HCT116 (cell line): ENCODE measurements around the gene ERC2. TPM values are rescaled to one million over a fixed set of nuclear protein-coding genes. Genes with fewer than 3 reads are reported as not detected.

Experiments
- ATAC-seq: fragments of 200-7000 bp; cut with Tn5 transposase; 2 replicates; pipeline ENCODE4 v1.9.1; 2020; ENCODE audit warnings: mild to moderate bottlenecking, moderate library complexity
- BruUV-seq: library from RNA; stranded (reverse); fragments of 400-500 nt; replicated peaks from 2 replicates; lab custom pipeline; 2021; lab: Mats Ljungman, UMichigan
- CTCF ChIA-PET: fragments of 300-600 bp; sonication (Branson Sonifier 250); formaldehyde crosslinking; loops from one replicate; lab custom pipeline; 2021; ENCODE audit warnings: antibody characterized with exemption; lab: Charles Lee
- POLR2A ChIA-PET: fragments of 300-600, 350-600 bp; sonication (Branson Sonifier 250); formaldehyde crosslinking; loops from one replicate; lab custom pipeline; 2021; ENCODE audit warnings: antibody characterized with exemption; lab: Charles Lee
- RAD21 ChIA-PET, 2 experiments: fragments of 300-600 bp; sonication (Branson Sonifier 250); formaldehyde crosslinking; loops; one replicate each; lab custom pipeline; 2023; ENCODE audit warnings: low total read pairs in 2 of 2; ENCODE audit not compliant: uncharacterized antibody in 2 of 2, unreplicated experiment in 2 of 2, low non-redundant PET in 1 of 2; lab: Charles Lee
- DNase-seq: peaks from one replicate; pipeline ENCODE4 v3.0.0-alpha.2; 2010; ENCODE audit warnings: low read depth, low spot score
- H2AFZ ChIP-seq: fragments of 200-600 bp; shearing (Covaris generic), sonication (generic); 2 replicates; pipeline ENCODE4 v1.6.1; 2017; ENCODE audit warnings: low read depth, mixed run types, mixed read lengths, antibody characterized with exemption, low read length; ENCODE audit not compliant: poor library complexity, severe bottlenecking
- H3K27ac ChIP-seq: 2 replicates; pipeline ENCODE4 v1.5.1; 2012; ENCODE audit warnings: low read depth, low read length
- H3K27me3 ChIP-seq: fragments of 200-600 bp; sonication (generic); 2 replicates; pipeline ENCODE4 v1.6.1; 2016; ENCODE audit warnings: mixed run types, low read length, mixed read lengths; ENCODE audit not compliant: insufficient read depth
- H3K36me3 ChIP-seq, 2 experiments: fragments of 200-500 bp in 1 of 2; fragments of 200-600 bp in 1 of 2; sonication (Bioruptor generic) in 1 of 2; sonication (generic) in 1 of 2; 2 replicates each; pipeline versions ENCODE4 v1.5.1 to v1.6.1; 2014 to 2016; ENCODE audit warnings: low read length in 2 of 2, inconsistent platforms in 1 of 2, mixed read lengths in 1 of 2, mixed run types in 1 of 2; ENCODE audit not compliant: insufficient read depth in 2 of 2, control insufficient read depth in 1 of 2
- H3K4me1 ChIP-seq, 2 experiments: fragments of 200-600 bp in 1 of 2; sonication (generic) in 1 of 2; 2 replicates each; pipeline versions ENCODE4 v1.5.1 to v1.6.1; 2012 to 2017; ENCODE audit warnings: low read length in 2 of 2, inconsistent platforms in 1 of 2, mild to moderate bottlenecking in 1 of 2, mixed read lengths in 1 of 2, mixed run types in 1 of 2, moderate library complexity in 1 of 2; ENCODE audit not compliant: insufficient read depth in 2 of 2, control insufficient read depth in 1 of 2
- H3K4me2 ChIP-seq: fragments of 200-600 bp; sonication (generic); 2 replicates; pipeline ENCODE4 v1.6.1; 2017; ENCODE audit warnings: mixed run types, low read length, mixed read lengths
- H3K4me3 ChIP-seq, 2 experiments: fragments of 200-600 bp in 1 of 2; sonication (generic) in 1 of 2; replicated peaks in 1 of 2; 2 replicates each; pipeline ENCODE4 v1.5.1; 2011 to 2016; ENCODE audit warnings: low read length in 2 of 2, control low read depth in 1 of 2, low read depth in 1 of 2, mild to moderate bottlenecking in 1 of 2, mixed read lengths in 1 of 2, mixed run types in 1 of 2
- H3K79me2 ChIP-seq: fragments of 200-600 bp; sonication (generic); 2 replicates; pipeline ENCODE4 v1.6.1; 2017; ENCODE audit warnings: mild to moderate bottlenecking, mixed run types, low read length, moderate library complexity, mixed read lengths; ENCODE audit not compliant: insufficient read depth
- H3K9ac ChIP-seq: fragments of 200-600 bp; sonication (generic); 2 replicates; pipeline ENCODE4 v1.6.1; 2016; ENCODE audit warnings: low read length, mixed read lengths
- H3K9me2 ChIP-seq: fragments of 200-600 bp; sonication (generic), shearing (Covaris generic); 2 replicates; pipeline ENCODE4 v1.6.1; 2017; ENCODE audit warnings: mixed run types, mild to moderate bottlenecking, moderate library complexity; ENCODE audit not compliant: insufficient read depth
- H3K9me3 ChIP-seq, 2 experiments: fragments of 200-500 bp in 1 of 2; fragments of 200-600 bp in 1 of 2; sonication (Bioruptor generic) in 1 of 2; sonication (generic) in 1 of 2; 2 replicates each; pipeline ENCODE4 v1.6.1; 2014 to 2017; ENCODE audit warnings: low read length in 2 of 2, mixed read lengths in 2 of 2, inconsistent platforms in 1 of 2, low read depth in 1 of 2, mild to moderate bottlenecking in 1 of 2, mixed run types in 1 of 2, moderate library complexity in 1 of 2; ENCODE audit not compliant: control insufficient read depth in 1 of 2, insufficient read depth in 1 of 2
- H4K20me1 ChIP-seq: fragments of 200-600 bp; sonication (generic), shearing (Covaris generic); 2 replicates; pipeline ENCODE4 v1.6.1; 2017; ENCODE audit warnings: mixed run types, mild to moderate bottlenecking, moderate library complexity; ENCODE audit not compliant: insufficient read depth
- CBX3 ChIP-seq: IDR thresholded peaks from 2 replicates; pipeline ENCODE4 v1.6.1; 2012; ENCODE audit warnings: low read depth
- CEBPB ChIP-seq: IDR thresholded peaks from 2 replicates; pipeline ENCODE4 v1.6.1; 2012; ENCODE audit warnings: low read depth
- EGR1 ChIP-seq: IDR thresholded peaks from 2 replicates; pipeline ENCODE4 v1.6.1; 2012; ENCODE audit warnings: low read depth
- ELF1 ChIP-seq: IDR thresholded peaks from 2 replicates; pipeline ENCODE4 v1.6.1; 2012; ENCODE audit warnings: low read depth, borderline replicate concordance
- EZH2 ChIP-seq: fragments of 200-600 bp; sonication (generic); IDR thresholded peaks from 2 replicates; pipeline ENCODE4 v1.6.1; 2017; ENCODE audit warnings: antibody characterized with exemption, mixed run types
- FOSL1 ChIP-seq: IDR thresholded peaks from 2 replicates; pipeline ENCODE4 v1.6.1; 2012; ENCODE audit warnings: low read depth
- JUND ChIP-seq: IDR thresholded peaks from 2 replicates; pipeline ENCODE4 v1.6.1; 2012
- POLR2A ChIP-seq: IDR thresholded peaks from 2 replicates; pipeline ENCODE4 v1.7.0; 2011; ENCODE audit warnings: borderline replicate concordance; ENCODE audit not compliant: insufficient read depth, insufficient read length; ENCODE audit errors: extremely low read depth
- POLR2AphosphoS5 ChIP-seq: IDR thresholded peaks from 2 replicates; pipeline ENCODE4 v1.6.1; 2011; ENCODE audit warnings: mild to moderate bottlenecking, low read depth, low read length, moderate library complexity
- RAD21 ChIP-seq: IDR thresholded peaks from 2 replicates; pipeline ENCODE4 v1.6.1; 2012; ENCODE audit warnings: low read depth, mild to moderate bottlenecking
- SP1 ChIP-seq: IDR thresholded peaks from 2 replicates; pipeline ENCODE4 v1.6.1; 2012; ENCODE audit warnings: low read depth
- SRF ChIP-seq: IDR thresholded peaks from 2 replicates; pipeline ENCODE4 v1.6.1; 2012; ENCODE audit warnings: low read depth
- YY1 ChIP-seq: IDR thresholded peaks from 2 replicates; pipeline ENCODE4 v1.6.1; 2011; ENCODE audit warnings: low read length, low read depth, moderate library complexity, mild to moderate bottlenecking; ENCODE audit not compliant: insufficient replicate concordance; ENCODE audit errors: extremely low read depth
- ZFX ChIP-seq: fragments of 450-650 bp; IDR thresholded peaks from 2 replicates; pipeline ENCODE4 v1.6.1; 2017
- ZNF274 ChIP-seq: fragments of 200-500 bp; sonication (Bioruptor generic); IDR thresholded peaks from 2 replicates; pipeline ENCODE4 v1.6.1; 2014; ENCODE audit warnings: mild to moderate bottlenecking, low read depth, low read length, inconsistent platforms
- intact Hi-C: fragments of 100-400 bp; cut with micrococcal nuclease; formaldehyde crosslinking; loops from 2 replicates; pipeline ENCODE4 v1.10.0; 2022
- total RNA-seq: library from RNA; stranded (reverse); gene quantifications from one replicate; pipeline ENCODE4 v1.2.1, GENCODE V29; 2021; ENCODE audit not compliant: unreplicated experiment
- TF ChIP-seq, protein P1 (sequence below): IDR thresholded peaks from 2 replicates; pipeline ENCODE4 v1.6.1; 2012
- TF ChIP-seq, protein P2 (sequence below): IDR thresholded peaks from 2 replicates; pipeline ENCODE4 v1.6.1; 2011; ENCODE audit warnings: mild to moderate bottlenecking, low read length, moderate library complexity; ENCODE audit not compliant: insufficient replicate concordance; ENCODE audit errors: extremely low read depth
- TF ChIP-seq, protein P3 (sequence below): IDR thresholded peaks from 2 replicates; pipeline ENCODE4 v1.6.1; 2012
- TF ChIP-seq, protein P4 (sequence below): IDR thresholded peaks from 2 replicates; pipeline ENCODE4 v1.6.1; 2012; ENCODE audit warnings: low read depth

The ERC2 gene
- total RNA-seq, 1 experiment from 2014 or later = not detected

DNA sequence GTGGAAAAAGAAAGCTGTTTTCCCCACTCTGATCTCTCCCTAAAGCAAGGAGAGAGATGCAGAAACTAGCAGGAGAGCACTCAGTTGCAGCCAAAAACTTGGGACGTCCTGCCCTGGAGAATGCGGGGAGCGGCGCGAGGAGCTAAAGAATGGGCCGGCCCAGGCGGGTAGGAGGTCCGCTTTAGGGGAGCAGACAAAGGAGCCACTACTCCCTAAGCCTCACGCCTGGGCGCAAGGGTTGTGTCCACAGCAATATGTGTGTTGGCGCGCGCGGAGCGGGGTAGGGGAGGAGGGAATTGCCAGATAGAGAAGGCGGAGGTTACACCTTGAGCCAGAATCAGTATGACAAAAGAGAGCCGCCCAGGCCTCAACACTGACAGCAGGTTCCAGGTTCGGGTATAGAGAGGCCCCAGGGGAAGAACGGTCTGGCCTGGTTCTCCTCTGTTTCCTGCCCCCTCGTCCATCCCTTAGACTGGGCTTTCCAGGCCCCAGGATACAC, 984.0 kb downstream of the ERC2 start:
- H3K9me2 ChIP-seq = no peaks in the 10 kb centered on the region
- no peak overlapping the region for H3K4me2 ChIP-seq
- CTCF ChIA-PET = no interaction called here
- H3K36me3 ChIP-seq = no peaks in the 10 kb centered on the region
- no peaks in the 10 kb centered on the region for H3K79me2 ChIP-seq
- no peak for DNase-seq
- intact Hi-C loops = no loop called here
- no peak overlapping the region for H3K9ac ChIP-seq
- no peak overlapping the region for H3K27ac ChIP-seq
- H3K9me3 ChIP-seq = no peaks in the 10 kb centered on the region; a peak in 2 of 4 replicates
- no TSS peak for BruUV-seq
- H3K27me3 ChIP-seq = no peaks in the 10 kb centered on the region
- POLR2A ChIA-PET = no interaction called here
- no peak for ATAC-seq
- TF ChIP-seq POLR2A (no peak), EGR1 (no peak), EZH2 (no peak), ZNF274 (no peak), SP1 (no peak), CBX3 (no peak), ELF1 (no peak), POLR2AphosphoS5 (no peak), CEBPB (no peak), YY1 (no peak), SRF (no peak), ZFX (no peak), JUND (no peak), FOSL1 (no peak), RAD21 (no peak)
- TF ChIP-seq, protein P1, sequence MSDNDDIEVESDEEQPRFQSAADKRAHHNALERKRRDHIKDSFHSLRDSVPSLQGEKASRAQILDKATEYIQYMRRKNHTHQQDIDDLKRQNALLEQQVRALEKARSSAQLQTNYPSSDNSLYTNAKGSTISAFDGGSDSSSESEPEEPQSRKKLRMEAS = no peak
- TF ChIP-seq, protein P2, sequence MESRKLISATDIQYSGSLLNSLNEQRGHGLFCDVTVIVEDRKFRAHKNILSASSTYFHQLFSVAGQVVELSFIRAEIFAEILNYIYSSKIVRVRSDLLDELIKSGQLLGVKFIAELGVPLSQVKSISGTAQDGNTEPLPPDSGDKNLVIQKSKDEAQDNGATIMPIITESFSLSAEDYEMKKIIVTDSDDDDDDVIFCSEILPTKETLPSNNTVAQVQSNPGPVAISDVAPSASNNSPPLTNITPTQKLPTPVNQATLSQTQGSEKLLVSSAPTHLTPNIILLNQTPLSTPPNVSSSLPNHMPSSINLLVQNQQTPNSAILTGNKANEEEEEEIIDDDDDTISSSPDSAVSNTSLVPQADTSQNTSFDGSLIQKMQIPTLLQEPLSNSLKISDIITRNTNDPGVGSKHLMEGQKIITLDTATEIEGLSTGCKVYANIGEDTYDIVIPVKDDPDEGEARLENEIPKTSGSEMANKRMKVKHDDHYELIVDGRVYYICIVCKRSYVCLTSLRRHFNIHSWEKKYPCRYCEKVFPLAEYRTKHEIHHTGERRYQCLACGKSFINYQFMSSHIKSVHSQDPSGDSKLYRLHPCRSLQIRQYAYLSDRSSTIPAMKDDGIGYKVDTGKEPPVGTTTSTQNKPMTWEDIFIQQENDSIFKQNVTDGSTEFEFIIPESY = no peak
- TF ChIP-seq, protein P3, sequence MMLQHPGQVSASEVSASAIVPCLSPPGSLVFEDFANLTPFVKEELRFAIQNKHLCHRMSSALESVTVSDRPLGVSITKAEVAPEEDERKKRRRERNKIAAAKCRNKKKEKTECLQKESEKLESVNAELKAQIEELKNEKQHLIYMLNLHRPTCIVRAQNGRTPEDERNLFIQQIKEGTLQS = no peak
- TF ChIP-seq, protein P4, sequence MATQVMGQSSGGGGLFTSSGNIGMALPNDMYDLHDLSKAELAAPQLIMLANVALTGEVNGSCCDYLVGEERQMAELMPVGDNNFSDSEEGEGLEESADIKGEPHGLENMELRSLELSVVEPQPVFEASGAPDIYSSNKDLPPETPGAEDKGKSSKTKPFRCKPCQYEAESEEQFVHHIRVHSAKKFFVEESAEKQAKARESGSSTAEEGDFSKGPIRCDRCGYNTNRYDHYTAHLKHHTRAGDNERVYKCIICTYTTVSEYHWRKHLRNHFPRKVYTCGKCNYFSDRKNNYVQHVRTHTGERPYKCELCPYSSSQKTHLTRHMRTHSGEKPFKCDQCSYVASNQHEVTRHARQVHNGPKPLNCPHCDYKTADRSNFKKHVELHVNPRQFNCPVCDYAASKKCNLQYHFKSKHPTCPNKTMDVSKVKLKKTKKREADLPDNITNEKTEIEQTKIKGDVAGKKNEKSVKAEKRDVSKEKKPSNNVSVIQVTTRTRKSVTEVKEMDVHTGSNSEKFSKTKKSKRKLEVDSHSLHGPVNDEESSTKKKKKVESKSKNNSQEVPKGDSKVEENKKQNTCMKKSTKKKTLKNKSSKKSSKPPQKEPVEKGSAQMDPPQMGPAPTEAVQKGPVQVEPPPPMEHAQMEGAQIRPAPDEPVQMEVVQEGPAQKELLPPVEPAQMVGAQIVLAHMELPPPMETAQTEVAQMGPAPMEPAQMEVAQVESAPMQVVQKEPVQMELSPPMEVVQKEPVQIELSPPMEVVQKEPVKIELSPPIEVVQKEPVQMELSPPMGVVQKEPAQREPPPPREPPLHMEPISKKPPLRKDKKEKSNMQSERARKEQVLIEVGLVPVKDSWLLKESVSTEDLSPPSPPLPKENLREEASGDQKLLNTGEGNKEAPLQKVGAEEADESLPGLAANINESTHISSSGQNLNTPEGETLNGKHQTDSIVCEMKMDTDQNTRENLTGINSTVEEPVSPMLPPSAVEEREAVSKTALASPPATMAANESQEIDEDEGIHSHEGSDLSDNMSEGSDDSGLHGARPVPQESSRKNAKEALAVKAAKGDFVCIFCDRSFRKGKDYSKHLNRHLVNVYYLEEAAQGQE = no peak
- H3K4me3 ChIP-seq = no peak overlapping the region
- H2AFZ ChIP-seq = no peak overlapping the region
- RAD21 ChIA-PET = no interaction called here
- no peaks in the 10 kb centered on the region for H3K4me1 ChIP-seq
- no peaks in the 10 kb centered on the region for H4K20me1 ChIP-seq
